Panc1 (cell line): Measurements from ENCODE around the gene RPS6KL1.

Experiments used
- POLR2AphosphoS5 ChIP-seq: IDR thresholded peaks from 2 replicates; pipeline ENCODE4 v1.6.1; 2012; ENCODE audit warnings: mild to moderate bottlenecking, low read depth, low read length, moderate library complexity
- SIN3A ChIP-seq: IDR thresholded peaks from 2 replicates; pipeline ENCODE4 v1.6.1; 2012; ENCODE audit warnings: low read depth, mild to moderate bottlenecking, low read length, moderate library complexity, borderline replicate concordance; ENCODE audit not compliant: insufficient read depth
- TCF7L2 ChIP-seq: IDR thresholded peaks from 2 replicates; pipeline ENCODE4 v1.6.1; 2011; ENCODE audit warnings: mild to moderate bottlenecking, low read depth, low read length, inconsistent platforms
- TF ChIP-seq, protein P1 (sequence below): fragments of 450-650 bp; IDR thresholded peaks from 2 replicates; pipeline ENCODE4 v1.5.1; 2017; ENCODE audit warnings: mild to moderate bottlenecking
- TF ChIP-seq, protein P2 (sequence below), 2 experiments: IDR thresholded peaks; 2 replicates each; pipeline ENCODE4 v1.6.1; 2011 to 2012; ENCODE audit warnings: low read depth in 2 of 2, control low read depth in 1 of 2, low read length in 1 of 2, mild to moderate bottlenecking in 1 of 2, moderate library complexity in 1 of 2; ENCODE audit not compliant: insufficient read depth in 1 of 2

DNA sequence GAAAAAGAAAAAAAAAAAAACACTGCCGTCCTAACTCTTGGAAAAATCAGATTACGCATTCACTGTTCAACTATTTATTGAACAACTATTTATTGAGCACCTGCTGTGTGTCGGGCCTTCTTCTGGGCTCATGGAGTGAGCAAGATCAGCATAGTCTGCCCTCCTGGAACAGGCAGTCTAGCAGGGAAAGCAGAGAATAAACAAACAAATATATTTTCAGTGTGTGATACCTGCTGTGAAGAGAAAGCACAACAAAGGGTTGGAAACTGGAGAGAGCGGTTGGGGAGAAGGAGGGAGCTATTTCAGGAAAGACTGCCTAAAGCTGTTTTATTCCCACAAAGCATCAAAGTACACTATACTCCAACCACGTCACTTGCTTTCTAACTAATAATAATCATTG is 57.9 kb downstream of the RPS6KL1 start:
- TF ChIP-seq, protein P1, sequence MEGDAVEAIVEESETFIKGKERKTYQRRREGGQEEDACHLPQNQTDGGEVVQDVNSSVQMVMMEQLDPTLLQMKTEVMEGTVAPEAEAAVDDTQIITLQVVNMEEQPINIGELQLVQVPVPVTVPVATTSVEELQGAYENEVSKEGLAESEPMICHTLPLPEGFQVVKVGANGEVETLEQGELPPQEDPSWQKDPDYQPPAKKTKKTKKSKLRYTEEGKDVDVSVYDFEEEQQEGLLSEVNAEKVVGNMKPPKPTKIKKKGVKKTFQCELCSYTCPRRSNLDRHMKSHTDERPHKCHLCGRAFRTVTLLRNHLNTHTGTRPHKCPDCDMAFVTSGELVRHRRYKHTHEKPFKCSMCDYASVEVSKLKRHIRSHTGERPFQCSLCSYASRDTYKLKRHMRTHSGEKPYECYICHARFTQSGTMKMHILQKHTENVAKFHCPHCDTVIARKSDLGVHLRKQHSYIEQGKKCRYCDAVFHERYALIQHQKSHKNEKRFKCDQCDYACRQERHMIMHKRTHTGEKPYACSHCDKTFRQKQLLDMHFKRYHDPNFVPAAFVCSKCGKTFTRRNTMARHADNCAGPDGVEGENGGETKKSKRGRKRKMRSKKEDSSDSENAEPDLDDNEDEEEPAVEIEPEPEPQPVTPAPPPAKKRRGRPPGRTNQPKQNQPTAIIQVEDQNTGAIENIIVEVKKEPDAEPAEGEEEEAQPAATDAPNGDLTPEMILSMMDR: no peak
- TF ChIP-seq POLR2AphosphoS5 (no peak), TCF7L2 (no peak), SIN3A (no peak)
- TF ChIP-seq, protein P2, sequence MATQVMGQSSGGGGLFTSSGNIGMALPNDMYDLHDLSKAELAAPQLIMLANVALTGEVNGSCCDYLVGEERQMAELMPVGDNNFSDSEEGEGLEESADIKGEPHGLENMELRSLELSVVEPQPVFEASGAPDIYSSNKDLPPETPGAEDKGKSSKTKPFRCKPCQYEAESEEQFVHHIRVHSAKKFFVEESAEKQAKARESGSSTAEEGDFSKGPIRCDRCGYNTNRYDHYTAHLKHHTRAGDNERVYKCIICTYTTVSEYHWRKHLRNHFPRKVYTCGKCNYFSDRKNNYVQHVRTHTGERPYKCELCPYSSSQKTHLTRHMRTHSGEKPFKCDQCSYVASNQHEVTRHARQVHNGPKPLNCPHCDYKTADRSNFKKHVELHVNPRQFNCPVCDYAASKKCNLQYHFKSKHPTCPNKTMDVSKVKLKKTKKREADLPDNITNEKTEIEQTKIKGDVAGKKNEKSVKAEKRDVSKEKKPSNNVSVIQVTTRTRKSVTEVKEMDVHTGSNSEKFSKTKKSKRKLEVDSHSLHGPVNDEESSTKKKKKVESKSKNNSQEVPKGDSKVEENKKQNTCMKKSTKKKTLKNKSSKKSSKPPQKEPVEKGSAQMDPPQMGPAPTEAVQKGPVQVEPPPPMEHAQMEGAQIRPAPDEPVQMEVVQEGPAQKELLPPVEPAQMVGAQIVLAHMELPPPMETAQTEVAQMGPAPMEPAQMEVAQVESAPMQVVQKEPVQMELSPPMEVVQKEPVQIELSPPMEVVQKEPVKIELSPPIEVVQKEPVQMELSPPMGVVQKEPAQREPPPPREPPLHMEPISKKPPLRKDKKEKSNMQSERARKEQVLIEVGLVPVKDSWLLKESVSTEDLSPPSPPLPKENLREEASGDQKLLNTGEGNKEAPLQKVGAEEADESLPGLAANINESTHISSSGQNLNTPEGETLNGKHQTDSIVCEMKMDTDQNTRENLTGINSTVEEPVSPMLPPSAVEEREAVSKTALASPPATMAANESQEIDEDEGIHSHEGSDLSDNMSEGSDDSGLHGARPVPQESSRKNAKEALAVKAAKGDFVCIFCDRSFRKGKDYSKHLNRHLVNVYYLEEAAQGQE (IDR thresholded peaks at IDR 0.05; ENCODE audit: insufficient read depth in 1 of 2, low read depth in 2 of 2, low read length in 1 of 2): no peak
